ENCODE results near the gene PTTG1IP.

Gene PTTG1IP

GRCh38 chr21:44801468-44802395 lies 71.8 kb downstream of the PTTG1IP start, which contains the start of gene UBE2G2:
TSS of gene UBE2G2 (minus strand) at chr21:44801820. CDS start at chr21:44801748, 72 bp downstream.
- peak; percentile 81 for DNase-seq (ENCODE audit: low read depth, low spot score)

GRCh38 chr21:44800971-44801467 lies 72.5 kb downstream of the PTTG1IP start:
- peak; percentile 54 for DNase-seq (ENCODE audit: low read depth, low spot score)

- no peak for DNase-seq (ENCODE audit: low read depth, low spot score)
Observed at GRCh38 chr21:44800103-44800502, 73.4 kb downstream of the PTTG1IP start.

- no peak for DNase-seq (ENCODE audit: low read depth, low spot score)
Observed at GRCh38 chr21:44799646-44800045, 73.8 kb downstream of the PTTG1IP start.
